ENCODE results near the gene ATXN10. TPM values are rescaled to one million over a fixed set of nuclear protein-coding genes. Genes with fewer than 3 reads are reported as not detected.

Gene ATXN10
- total RNA-seq, 1 experiment from 2014 or later = 135 TPM

GRCh38 chr22:45812910-45813309, 141.3 kb downstream of the ATXN10 start:
- TF ChIP-seq ATF3 (IDR thresholded peaks at IDR 0.05) (no peak), TCF7L2 (IDR thresholded peaks at IDR 0.05; ENCODE audit: borderline replicate concordance, extremely low read depth, insufficient read depth, insufficient read length) (no peak), SIN3A (IDR thresholded peaks at IDR 0.05; ENCODE audit: low read depth) (no peak), FOSL1 (IDR thresholded peaks at IDR 0.05; ENCODE audit: low read depth) (no peak), EGR1 (IDR thresholded peaks at IDR 0.05; ENCODE audit: low read depth) (no peak), POLR2AphosphoS5 (IDR thresholded peaks at IDR 0.05; ENCODE audit: low read depth, low read length) (no peak), EZH2 (IDR thresholded peaks at IDR 0.05) (no peak), CEBPB (IDR thresholded peaks at IDR 0.05; ENCODE audit: low read depth) (no peak), SRF (IDR thresholded peaks at IDR 0.05; ENCODE audit: low read depth) (no peak), ELF1 (IDR thresholded peaks at IDR 0.05; ENCODE audit: borderline replicate concordance, low read depth) (no peak), ZBTB33 (IDR thresholded peaks at IDR 0.05; ENCODE audit: extremely low read depth, insufficient replicate concordance, low read length) (no peak)
- TF ChIP-seq, protein P1, sequence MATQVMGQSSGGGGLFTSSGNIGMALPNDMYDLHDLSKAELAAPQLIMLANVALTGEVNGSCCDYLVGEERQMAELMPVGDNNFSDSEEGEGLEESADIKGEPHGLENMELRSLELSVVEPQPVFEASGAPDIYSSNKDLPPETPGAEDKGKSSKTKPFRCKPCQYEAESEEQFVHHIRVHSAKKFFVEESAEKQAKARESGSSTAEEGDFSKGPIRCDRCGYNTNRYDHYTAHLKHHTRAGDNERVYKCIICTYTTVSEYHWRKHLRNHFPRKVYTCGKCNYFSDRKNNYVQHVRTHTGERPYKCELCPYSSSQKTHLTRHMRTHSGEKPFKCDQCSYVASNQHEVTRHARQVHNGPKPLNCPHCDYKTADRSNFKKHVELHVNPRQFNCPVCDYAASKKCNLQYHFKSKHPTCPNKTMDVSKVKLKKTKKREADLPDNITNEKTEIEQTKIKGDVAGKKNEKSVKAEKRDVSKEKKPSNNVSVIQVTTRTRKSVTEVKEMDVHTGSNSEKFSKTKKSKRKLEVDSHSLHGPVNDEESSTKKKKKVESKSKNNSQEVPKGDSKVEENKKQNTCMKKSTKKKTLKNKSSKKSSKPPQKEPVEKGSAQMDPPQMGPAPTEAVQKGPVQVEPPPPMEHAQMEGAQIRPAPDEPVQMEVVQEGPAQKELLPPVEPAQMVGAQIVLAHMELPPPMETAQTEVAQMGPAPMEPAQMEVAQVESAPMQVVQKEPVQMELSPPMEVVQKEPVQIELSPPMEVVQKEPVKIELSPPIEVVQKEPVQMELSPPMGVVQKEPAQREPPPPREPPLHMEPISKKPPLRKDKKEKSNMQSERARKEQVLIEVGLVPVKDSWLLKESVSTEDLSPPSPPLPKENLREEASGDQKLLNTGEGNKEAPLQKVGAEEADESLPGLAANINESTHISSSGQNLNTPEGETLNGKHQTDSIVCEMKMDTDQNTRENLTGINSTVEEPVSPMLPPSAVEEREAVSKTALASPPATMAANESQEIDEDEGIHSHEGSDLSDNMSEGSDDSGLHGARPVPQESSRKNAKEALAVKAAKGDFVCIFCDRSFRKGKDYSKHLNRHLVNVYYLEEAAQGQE (IDR thresholded peaks at IDR 0.05; ENCODE audit: low read depth) = no peak
- Histone ChIP-seq H2AFZ (ENCODE audit: low read depth, low read length, poor library complexity, severe bottlenecking) (no peak overlapping the region), H3K27me3 (ENCODE audit: insufficient read depth, low read length) (no peaks in the 10 kb centered on the region), H3K9me2 (ENCODE audit: insufficient read depth) (no peaks in the 10 kb centered on the region), H3K4me1 (ENCODE audit: control insufficient read depth in 1 of 2, insufficient read depth in 2 of 2, low read length in 2 of 2) (no peaks in the 10 kb centered on the region), H3K4me2 (ENCODE audit: low read length) (no peak overlapping the region), H3K4me3 (replicated peaks in 1 of 2; ENCODE audit: low read depth in 1 of 2, low read length in 2 of 2) (no peak overlapping the region), H3K9me3 (ENCODE audit: control insufficient read depth in 1 of 2, insufficient read depth in 1 of 2, low read depth in 1 of 2, low read length in 2 of 2) (no peaks in the 10 kb centered on the region), H3K79me2 (ENCODE audit: insufficient read depth, low read length) (no peaks in the 10 kb centered on the region), H4K20me1 (ENCODE audit: insufficient read depth) (no peaks in the 10 kb centered on the region), H3K27ac (ENCODE audit: low read depth, low read length) (no peak overlapping the region), H3K36me3 (ENCODE audit: control insufficient read depth in 1 of 2, insufficient read depth in 2 of 2, low read length in 2 of 2) (peaks cover 0 to 5% of the 10 kb centered on the region in 2 experiments; a peak in 1 of 4 replicates), H3K9ac (ENCODE audit: low read length) (no peak overlapping the region)
- ATAC-seq (no peak), DNase-seq (ENCODE audit: low read depth, low spot score) (no peak)
- BruUV-seq (replicated peaks) = no TSS peak
- intact Hi-C loops (cut with micrococcal nuclease) = no loop called here
- ChIA-PET CTCF (no interaction called here), POLR2A (no interaction called here), RAD21 (ENCODE audit: low non-redundant PET in 1 of 2, low total read pairs in 2 of 2, uncharacterized antibody in 2 of 2, unreplicated experiment in 2 of 2) (no interaction called here)
